Thymus (tissue), 11 donors: Measurements from ENCODE around the gene ZFAND5. TPM values are rescaled to one million over a fixed set of nuclear protein-coding genes. Genes with fewer than 3 reads are reported as not detected.

Source experiments
- DNase-seq, 9 donors: peaks; one replicate each; pipeline ENCODE4 v3.0.0-alpha.2; 2013; ENCODE audit warnings: low spot score in 9 of 9, low read depth in 6 of 9, missing footprints in 1 of 9
- H3K27ac ChIP-seq, 2 donors: one replicate each; pipeline ENCODE4 v1.5.1; 2013; ENCODE audit warnings: control low read depth in 1 of 2, low read depth in 1 of 2, low read length in 1 of 2, mild to moderate bottlenecking in 1 of 2, moderate library complexity in 1 of 2
- H3K27me3 ChIP-seq, 2 donors: one replicate each; pipeline ENCODE4 v1.5.1; 2013; ENCODE audit warnings: low read length in 1 of 2; ENCODE audit not compliant: control insufficient read depth in 2 of 2, insufficient read depth in 1 of 2
- H3K36me3 ChIP-seq, 2 donors: one replicate each; pipeline ENCODE4 v1.5.1; 2013; ENCODE audit warnings: low read length in 1 of 2, mild to moderate bottlenecking in 1 of 2, moderate library complexity in 1 of 2; ENCODE audit not compliant: control insufficient read depth in 2 of 2, insufficient read depth in 2 of 2
- H3K4me1 ChIP-seq, 2 donors: one replicate each; pipeline ENCODE4 v1.5.1; 2013; ENCODE audit warnings: low read length in 2 of 2; ENCODE audit not compliant: control insufficient read depth in 2 of 2, insufficient read depth in 2 of 2
- H3K4me3 ChIP-seq, 2 donors: one replicate each; pipeline ENCODE4 v1.5.1; 2013; ENCODE audit warnings: low read length in 2 of 2, control low read depth in 1 of 2, mild to moderate bottlenecking in 1 of 2
- H3K9me3 ChIP-seq, 2 donors: one replicate each; pipeline ENCODE4 v1.5.1; 2013; ENCODE audit warnings: low read length in 1 of 2, mild to moderate bottlenecking in 1 of 2; ENCODE audit not compliant: control insufficient read depth in 2 of 2, insufficient read depth in 1 of 2
- WGBS: extraction: QIAGEN DNeasy Blood & Tissue Kit; methylation state at CpG from one replicate; pipeline ENCODE4 v1.1.7; 2013; 5-methylcytosine and 5-hydroxymethylcytosine counted together
- polyA plus RNA-seq: library from polyadenylated mRNA; stranded (reverse); fragments of 200-250 nt; gene quantifications from one replicate; pipeline ENCODE4 v1.2.3, GENCODE V29; 2013
- total RNA-seq: library from RNA; stranded (reverse); fragments of 120-200 nt; gene quantifications from one replicate; pipeline ENCODE4 v1.2.4, GENCODE V29; 2013
- donor health status: healthy.

Gene ZFAND5
- total and polyA plus RNA-seq, 2 donors: 56.2 to 210 TPM

GRCh38 chr9:72304538-72304937 lies 60.5 kb downstream of the ZFAND5 start:
- no peak overlapping the region for H3K27ac ChIP-seq
- no peak for DNase-seq
- H3K9me3 ChIP-seq: no peaks in the 10 kb centered on the region
- H3K4me1 ChIP-seq: peaks cover 0 to 5% of the 10 kb centered on the region in 2 donors
- H3K36me3 ChIP-seq: no peaks in the 10 kb centered on the region
- H3K4me3 ChIP-seq: no peak overlapping the region
- 60% methylated on average over 1 of the region's 1 CpG for WGBS
- H3K27me3 ChIP-seq: no peaks in the 10 kb centered on the region

Other genes starting within 250 kb of the ZFAND5 start
- 0.76 TPM for gene GDA, start 215.8 kb downstream of the ZFAND5 start, total RNA-seq
- gene GDA, start 215.8 kb downstream of the ZFAND5 start, polyA plus RNA-seq: 3.9 TPM
- 0.28 TPM for gene TMC1, start 156.4 kb upstream of the ZFAND5 start, total RNA-seq
- gene TMC1, start 156.4 kb upstream of the ZFAND5 start, polyA plus RNA-seq: 0.59 TPM